BLaER1 (cell line): ENCODE data around the gene ANKRD24.
"Not testable (repeated sequence)": the region's sequence is repeated elsewhere in the genome, so short reads cannot be mapped to it uniquely, and the experiment has no call there.

Source experiments
- H3K27ac ChIP-seq: shearing (Covaris generic); formaldehyde crosslinking; 2 replicates; pipeline ENCODE4 v1.8.1; 2022
- H3K27me3 ChIP-seq: shearing (Covaris generic); formaldehyde crosslinking; 2 replicates; pipeline ENCODE4 v1.8.1; 2022
- H3K36me3 ChIP-seq: shearing (Covaris generic); formaldehyde crosslinking; 2 replicates; pipeline ENCODE4 v1.8.1; 2022
- H3K4me1 ChIP-seq: shearing (Covaris generic); formaldehyde crosslinking; 2 replicates; pipeline ENCODE4 v1.8.1; 2022
- H3K4me2 ChIP-seq: shearing (Covaris generic); formaldehyde crosslinking; 2 replicates; pipeline ENCODE4 v1.8.1; 2022
- H3K4me3 ChIP-seq: shearing (Covaris generic); formaldehyde crosslinking; 2 replicates; pipeline ENCODE4 v1.8.1; 2022
- H3K9ac ChIP-seq: shearing (Covaris generic); formaldehyde crosslinking; 2 replicates; pipeline ENCODE4 v1.8.1; 2022
- H3K9me3 ChIP-seq: shearing (Covaris generic); formaldehyde crosslinking; 2 replicates; pipeline ENCODE4 v1.8.1; 2022
- H4K20me1 ChIP-seq: shearing (Covaris generic); formaldehyde crosslinking; 2 replicates; pipeline ENCODE4 v1.8.1; 2022
- Cebpa-rat ChIP-seq: shearing (Covaris generic); IDR thresholded peaks from 2 replicates; pipeline ENCODE4 v1.8.1; 2022

The ANKRD24 gene

GRCh38 chr19:4184718-4185352 lies 2.3 kb downstream of the ANKRD24 start:
- no peak for TF ChIP-seq Cebpa-rat
- Histone ChIP-seq H3K4me3 (no peak overlapping the region), H3K4me1 (peaks cover 38% of the 10 kb centered on the region), H3K36me3 (peaks cover 11% of the 10 kb centered on the region), H3K27ac (no peak overlapping the region), H4K20me1 (no peaks in the 10 kb centered on the region; the same call in 1 of the 2 replicates), H3K9me3 (no peaks in the 10 kb centered on the region), H3K27me3 (no peaks in the 10 kb centered on the region), H3K4me2 (no peak overlapping the region), H3K9ac (no peak overlapping the region)

- Histone ChIP-seq H3K27ac (no peak overlapping the region), H4K20me1 (no peaks in the 10 kb centered on the region; the same call in 1 of the 2 replicates), H3K4me3 (no peak overlapping the region), H3K9me3 (no peaks in the 10 kb centered on the region), H3K36me3 (peaks cover 4% of the 10 kb centered on the region), H3K4me2 (no peak overlapping the region), H3K4me1 (peaks cover 34% of the 10 kb centered on the region), H3K9ac (no peak overlapping the region), H3K27me3 (no peaks in the 10 kb centered on the region)
- TF ChIP-seq Cebpa-rat = no peak
Measured at GRCh38 chr19:4185413-4186086, 3.1 kb downstream of the ANKRD24 start.

- Histone ChIP-seq H3K4me2 (no peak overlapping the region), H3K4me3 (no peak overlapping the region)
Measured at GRCh38 chr19:4186087-4186993, 3.9 kb downstream of the ANKRD24 start.

GRCh38 chr19:4187313-4188122 lies 5.0 kb downstream of the ANKRD24 start:
- peaks cover 25% of the 10 kb centered on the region for H3K4me1 ChIP-seq
- no peaks in the 10 kb centered on the region for H3K36me3 ChIP-seq
- no peak overlapping the region for H3K4me3 ChIP-seq
- no peaks in the 10 kb centered on the region for H3K9me3 ChIP-seq
- no peaks in the 10 kb centered on the region for H4K20me1 ChIP-seq
- no peaks in the 10 kb centered on the region for H3K27me3 ChIP-seq
- H3K27ac ChIP-seq = no peak overlapping the region
- no peak overlapping the region for H3K4me2 ChIP-seq
- H3K9ac ChIP-seq = no peak overlapping the region
- no peak for TF ChIP-seq Cebpa-rat

More at GRCh38 chr19:4186087-4186993, 3.9 kb downstream of the ANKRD24 start:
- no peak for TF ChIP-seq Cebpa-rat
- H3K27ac ChIP-seq = no peak overlapping the region
- no peak overlapping the region for H3K9ac ChIP-seq
- no peaks in the 10 kb centered on the region for H3K36me3 ChIP-seq
- H3K4me1 ChIP-seq = peaks cover 31% of the 10 kb centered on the region
- H3K27me3 ChIP-seq = no peaks in the 10 kb centered on the region
- no peaks in the 10 kb centered on the region for H3K9me3 ChIP-seq
- H4K20me1 ChIP-seq = no peaks in the 10 kb centered on the region

GRCh38 chr19:4189641-4190040 lies 7.2 kb downstream of the ANKRD24 start:
- no peak for TF ChIP-seq Cebpa-rat

GRCh38 chr19:4192537-4192936 lies 10.0 kb downstream of the ANKRD24 start:
- not testable (repeated sequence) for H3K27ac ChIP-seq, H3K4me2 ChIP-seq, H4K20me1 ChIP-seq, H3K4me3 ChIP-seq, H3K9ac ChIP-seq, H3K36me3 ChIP-seq, H3K9me3 ChIP-seq
- Histone ChIP-seq H3K4me1 (peaks cover 34% of the 10 kb centered on the region), H3K27me3 (peaks cover 10% of the 10 kb centered on the region)

More at GRCh38 chr19:4189641-4190040, 7.2 kb downstream of the ANKRD24 start:
- no peak overlapping the region for H3K4me3 ChIP-seq
- H3K9ac ChIP-seq = no peak overlapping the region
- no peak overlapping the region for H3K27ac ChIP-seq
- H3K27me3 ChIP-seq = no peaks in the 10 kb centered on the region
- H4K20me1 ChIP-seq = no peaks in the 10 kb centered on the region
- H3K9me3 ChIP-seq = no peaks in the 10 kb centered on the region
- no peak overlapping the region for H3K4me2 ChIP-seq
- peaks cover 36% of the 10 kb centered on the region for H3K4me1 ChIP-seq
- no peaks in the 10 kb centered on the region for H3K36me3 ChIP-seq

- Histone ChIP-seq H3K4me3 (no peak overlapping the region), H3K36me3 (no peaks in the 10 kb centered on the region), H3K4me1 (peaks cover 34% of the 10 kb centered on the region), H3K9ac (peak overlapping the region; percentile 38; the same call in 1 of the 2 replicates), H3K9me3 (peaks cover 8% of the 10 kb centered on the region; the same call in 1 of the 2 replicates), H3K27me3 (peaks cover 27% of the 10 kb centered on the region), H3K4me2 (peak overlapping the region; percentile 85), H4K20me1 (no peaks in the 10 kb centered on the region), H3K27ac (peak overlapping the region; percentile 63)
- TF ChIP-seq Cebpa-rat = no peak
Measured at GRCh38 chr19:4194353-4194752, 11.9 kb downstream of the ANKRD24 start.

GRCh38 chr19:4196009-4196408 lies 13.5 kb downstream of the ANKRD24 start:
- Histone ChIP-seq H3K27me3 (peaks cover 44% of the 10 kb centered on the region), H4K20me1 (no peaks in the 10 kb centered on the region), H3K4me1 (peaks cover 32% of the 10 kb centered on the region), H3K4me2 (no peak overlapping the region), H3K27ac (no peak overlapping the region), H3K4me3 (no peak overlapping the region), H3K9ac (no peak overlapping the region), H3K9me3 (peaks cover 8% of the 10 kb centered on the region; the same call in 1 of the 2 replicates), H3K36me3 (no peaks in the 10 kb centered on the region)
- TF ChIP-seq Cebpa-rat = no peak

- Histone ChIP-seq H3K36me3 (no peaks in the 10 kb centered on the region), H3K9me3 (peaks cover 8% of the 10 kb centered on the region; the same call in 1 of the 2 replicates), H4K20me1 (no peaks in the 10 kb centered on the region), H3K27me3 (peaks cover 50% of the 10 kb centered on the region), H3K4me2 (no peak overlapping the region), H3K27ac (no peak overlapping the region), H3K4me3 (no peak overlapping the region), H3K9ac (no peak overlapping the region), H3K4me1 (peaks cover 29% of the 10 kb centered on the region)
- no peak for TF ChIP-seq Cebpa-rat
Measured at GRCh38 chr19:4196587-4197148, 14.2 kb downstream of the ANKRD24 start.
